ENCODE results near the gene TRIM63. TPM values are rescaled to one million over a fixed set of nuclear protein-coding genes. Genes with fewer than 3 reads are reported as not detected.

TRIM63 gene
- total and polyA plus RNA-seq, 2 donors (not counting 3 experiments of a cell fraction or from before 2014, with no cell fraction given), result not detected

GRCh38 chr1:26060832-26061574 lies 6.4 kb downstream of the TRIM63 start:
- no TSS peak for BruUV-seq (replicated peaks)
- no peak overlapping the region for H3K4me2 ChIP-seq (ENCODE audit: insufficient read depth, low read length)
- H3K27me3 ChIP-seq (ENCODE audit: control insufficient read depth in 2 of 2, insufficient read depth in 2 of 2, low read length in 2 of 2), result peaks cover 6 to 16% of the 10 kb centered on the region in 2 experiments
- no peak overlapping the region for H2AFZ ChIP-seq (ENCODE audit: low read depth, low read length)
- H3K79me2 ChIP-seq (ENCODE audit: control insufficient read depth, insufficient read depth, low read length), result no peaks in the 10 kb centered on the region
- DNase-seq (ENCODE audit: low read depth, low spot score) (no peak), FAIRE-seq (no peak)
- H3K4me1 ChIP-seq (ENCODE audit: control insufficient read depth, extremely low read depth, insufficient read depth, low read length), result no peaks in the 10 kb centered on the region
- no peak for TF ChIP-seq JUN (IDR thresholded peaks at IDR 0.05; ENCODE audit: borderline replicate concordance, insufficient read depth, insufficient read length, low read depth)
- no peak for TF ChIP-seq POLR2AphosphoS5 (IDR thresholded peaks at IDR 0.05; ENCODE audit: insufficient read depth, low read depth, low read length)
- TF ChIP-seq CTCF (IDR thresholded peaks at IDR 0.05; ENCODE audit: extremely low read depth in 1 of 2, insufficient read depth in 1 of 2, low read depth in 1 of 2, low read length in 2 of 2), result no peak
- TF ChIP-seq EZH2 (IDR thresholded peaks at IDR 0.05; ENCODE audit: borderline replicate concordance, low read depth, low read length, severe bottlenecking), result peak; percentile 29
- H3K4me3 ChIP-seq (replicated peaks in 1 of 3; ENCODE audit: insufficient read depth in 1 of 3, low read depth in 1 of 3, low read length in 3 of 3), result no peak overlapping the region
- no peaks in the 10 kb centered on the region for H3K36me3 ChIP-seq (ENCODE audit: control insufficient read depth in 2 of 2, extremely low read depth in 1 of 2, insufficient read depth in 2 of 2, low read length in 2 of 2)
- no peaks in the 10 kb centered on the region for H3K9me1 ChIP-seq (replicated peaks; ENCODE audit: control insufficient read depth, extremely low read depth, insufficient read depth, low read length)
- ChIA-PET CTCF (no interaction called here), POLR2A (no interaction called here)
- intact Hi-C loops (cut with micrococcal nuclease) (no loop called here), dilution Hi-C loops (cut with MboI; ENCODE audit: extremely low pct_ligation_motif_present, low sequenced_read_pairs) (no loop called here)
- H4K20me1 ChIP-seq (replicated peaks; ENCODE audit: control insufficient read depth, extremely low read depth, insufficient read depth, low read length), result no peaks in the 10 kb centered on the region
- no peak overlapping the region for H3K27ac ChIP-seq (ENCODE audit: insufficient read depth, low read depth, low read length)
- no peak overlapping the region for H3K9ac ChIP-seq (replicated peaks; ENCODE audit: extremely low read depth, insufficient read depth, low read length)
- H3K9me3 ChIP-seq (replicated peaks; ENCODE audit: control insufficient read depth, insufficient read depth, low read length), result no peaks in the 10 kb centered on the region

GRCh38 chr1:26059906-26060305 lies 7.5 kb downstream of the TRIM63 start:
- FAIRE-seq, result no peak
- TF ChIP-seq POLR2AphosphoS5 (IDR thresholded peaks at IDR 0.05; ENCODE audit: insufficient read depth, low read depth, low read length) (no peak), JUN (IDR thresholded peaks at IDR 0.05; ENCODE audit: borderline replicate concordance, insufficient read depth, insufficient read length, low read depth) (no peak)
- intact Hi-C loops (cut with micrococcal nuclease), result no loop called here
- H3K4me1 ChIP-seq (ENCODE audit: control insufficient read depth, extremely low read depth, insufficient read depth, low read length), result no peaks in the 10 kb centered on the region
- no peak overlapping the region for H2AFZ ChIP-seq (ENCODE audit: low read depth, low read length)
- no peaks in the 10 kb centered on the region for H3K36me3 ChIP-seq (ENCODE audit: control insufficient read depth in 2 of 2, extremely low read depth in 1 of 2, insufficient read depth in 2 of 2, low read length in 2 of 2)
- POLR2A ChIA-PET, result no interaction called here
- no peaks in the 10 kb centered on the region for H3K79me2 ChIP-seq (ENCODE audit: control insufficient read depth, insufficient read depth, low read length)
- no peak overlapping the region for H3K4me3 ChIP-seq (replicated peaks in 1 of 3; ENCODE audit: insufficient read depth in 1 of 3, low read depth in 1 of 3, low read length in 3 of 3)
- H4K20me1 ChIP-seq (replicated peaks; ENCODE audit: control insufficient read depth, extremely low read depth, insufficient read depth, low read length), result no peaks in the 10 kb centered on the region
- H3K27ac ChIP-seq (ENCODE audit: insufficient read depth, low read depth, low read length), result no peak overlapping the region
- BruUV-seq (replicated peaks), result no TSS peak
- dilution Hi-C loops (cut with MboI; ENCODE audit: extremely low pct_ligation_motif_present, low sequenced_read_pairs), result no loop called here
- peaks cover 8 to 16% of the 10 kb centered on the region in 2 experiments for H3K27me3 ChIP-seq (ENCODE audit: control insufficient read depth in 2 of 2, insufficient read depth in 2 of 2, low read length in 2 of 2)
- H3K9me1 ChIP-seq (replicated peaks; ENCODE audit: control insufficient read depth, extremely low read depth, insufficient read depth, low read length), result no peaks in the 10 kb centered on the region
- H3K4me2 ChIP-seq (ENCODE audit: insufficient read depth, low read length), result no peak overlapping the region
- CTCF ChIA-PET, result interaction anchor here (1.8 to 2.2 kb wide), 2 partner anchors 85 to 109 kb away, joined by 5 to 8 read pairs; partner anchors contain the start of gene ZNF593
- DNase-seq (ENCODE audit: low read depth, low spot score), result no peak
- H3K9me3 ChIP-seq (replicated peaks; ENCODE audit: control insufficient read depth, insufficient read depth, low read length), result no peaks in the 10 kb centered on the region
- no peak overlapping the region for H3K9ac ChIP-seq (replicated peaks; ENCODE audit: extremely low read depth, insufficient read depth, low read length)
